ENCODE data around the gene UGT1A7.
"Not testable (repeated sequence)": the region's sequence is repeated elsewhere in the genome, so short reads cannot be mapped to it uniquely, and the experiment has no call there.

Gene UGT1A7

DNA sequence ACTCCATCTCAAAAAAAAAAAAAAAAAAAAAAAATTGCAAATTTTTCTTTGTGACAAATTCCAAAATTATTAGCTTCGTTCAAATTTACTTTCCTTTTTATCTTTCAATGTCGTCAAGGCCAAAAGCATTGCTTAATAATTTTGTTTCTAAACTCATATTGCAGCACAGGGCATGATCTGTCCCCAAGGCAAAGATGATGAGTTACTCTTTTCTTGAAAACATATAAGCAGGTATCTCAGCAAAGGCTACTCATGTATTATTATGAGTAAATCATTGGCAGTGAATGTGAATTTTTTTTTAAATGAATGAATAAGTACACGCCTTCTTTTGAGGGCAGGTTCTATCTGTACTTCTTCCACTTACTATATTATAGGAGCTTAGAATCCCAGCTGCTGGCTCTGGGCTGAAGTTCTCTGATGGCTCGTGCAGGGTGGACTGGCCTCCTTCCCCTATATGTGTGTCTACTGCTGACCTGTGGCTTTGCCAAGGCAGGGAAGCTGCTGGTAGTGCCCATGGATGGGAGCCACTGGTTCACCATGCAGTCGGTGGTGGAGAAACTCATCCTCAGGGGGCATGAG, at the start of gene UGT1A7:
TSS of gene UGT1A7 (plus strand) at position 381 of the 579 bp plus-strand sequence. CDS start at position 418, 37 bp downstream.
- no peak for DNase-seq (ENCODE audit: low read depth in 2 of 2)

DNA sequence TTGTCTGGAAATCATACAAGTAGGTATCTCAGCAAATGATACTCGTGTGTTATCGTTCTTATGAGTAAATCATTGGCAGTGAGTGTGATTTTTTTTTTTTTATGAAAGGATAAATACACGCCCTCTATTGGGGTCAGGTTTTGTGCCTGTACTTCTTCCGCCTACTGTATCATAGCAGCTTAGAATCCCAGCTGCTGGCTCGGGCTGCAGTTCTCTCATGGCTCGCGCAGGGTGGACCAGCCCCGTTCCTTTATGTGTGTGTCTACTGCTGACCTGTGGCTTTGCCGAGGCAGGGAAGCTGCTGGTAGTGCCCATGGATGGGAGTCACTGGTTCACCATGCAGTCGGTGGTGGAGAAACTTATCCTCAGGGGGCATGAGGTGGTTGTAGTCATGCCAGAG, 45.4 kb upstream of the UGT1A7 start, which contains the start of gene UGT1A10:
TSS of gene UGT1A10 (plus strand) at position 143 of the 400 bp plus-strand sequence. CDS start at position 218, 75 bp downstream.
- not testable (repeated sequence) for DNase-seq (ENCODE audit: low read depth in 2 of 2)

DNA sequence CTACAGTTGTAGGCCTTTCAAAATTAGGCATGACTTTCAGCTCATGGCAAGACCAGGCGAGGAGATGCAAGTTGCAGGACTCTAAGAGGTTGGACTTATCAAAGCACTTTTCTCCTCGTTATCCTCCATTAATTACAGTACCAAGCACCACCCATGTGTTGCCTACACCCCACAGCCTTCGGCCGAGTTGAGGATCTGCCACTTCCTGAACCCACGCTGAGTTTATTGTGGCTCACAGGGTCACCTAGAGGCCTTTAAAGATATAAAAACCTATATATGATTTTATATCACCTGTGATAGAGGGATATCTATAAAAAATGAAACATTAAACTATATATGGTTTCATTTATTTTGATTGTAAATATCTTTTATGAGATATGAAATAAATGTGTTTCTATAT, 42.9 kb upstream of the UGT1A7 start:
- no peak for DNase-seq (ENCODE audit: low read depth in 2 of 2)

DNA sequence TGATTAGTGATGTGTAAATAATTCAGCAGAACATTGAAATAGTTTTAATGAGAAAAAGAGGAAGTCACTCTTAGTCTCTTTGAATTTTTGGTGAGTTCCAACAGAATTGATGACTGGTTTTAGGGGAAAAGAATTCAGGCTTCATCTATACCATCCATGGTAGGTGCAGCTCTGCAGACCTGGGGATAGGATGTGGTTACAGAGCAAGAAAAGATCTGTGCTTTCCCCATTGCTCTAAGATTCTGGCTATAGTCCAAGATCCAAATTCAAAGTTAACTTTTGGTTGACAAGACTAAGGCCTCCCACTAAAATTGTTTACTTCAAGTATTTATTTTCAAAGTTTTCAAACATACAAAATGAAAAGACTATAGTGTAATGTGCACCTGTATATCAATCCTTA, 41.8 kb upstream of the UGT1A7 start:
- no peak for DNase-seq (ENCODE audit: low read depth in 2 of 2)

DNA sequence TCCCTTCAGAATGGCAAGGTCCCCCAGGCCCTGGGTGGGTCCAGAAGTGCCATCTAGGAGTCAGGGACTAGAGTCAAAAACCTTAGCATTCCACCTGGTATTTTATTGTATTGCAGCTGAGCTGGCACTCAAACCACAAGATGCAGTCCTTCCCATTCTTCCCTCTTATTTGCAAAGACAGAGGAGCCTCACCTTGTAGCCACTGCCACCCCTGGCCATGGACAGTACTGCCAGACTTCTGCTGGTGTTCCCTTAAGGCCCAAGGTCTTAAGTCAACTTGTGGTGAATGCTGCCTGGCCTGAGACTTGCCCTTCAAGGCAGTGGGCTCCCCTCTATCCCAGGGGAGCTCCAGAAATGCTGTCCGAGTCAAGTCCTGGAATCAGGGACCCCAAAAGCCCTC, 38.6 kb upstream of the UGT1A7 start:
- DNase-seq (ENCODE audit: low read depth in 2 of 2): no peak

DNA sequence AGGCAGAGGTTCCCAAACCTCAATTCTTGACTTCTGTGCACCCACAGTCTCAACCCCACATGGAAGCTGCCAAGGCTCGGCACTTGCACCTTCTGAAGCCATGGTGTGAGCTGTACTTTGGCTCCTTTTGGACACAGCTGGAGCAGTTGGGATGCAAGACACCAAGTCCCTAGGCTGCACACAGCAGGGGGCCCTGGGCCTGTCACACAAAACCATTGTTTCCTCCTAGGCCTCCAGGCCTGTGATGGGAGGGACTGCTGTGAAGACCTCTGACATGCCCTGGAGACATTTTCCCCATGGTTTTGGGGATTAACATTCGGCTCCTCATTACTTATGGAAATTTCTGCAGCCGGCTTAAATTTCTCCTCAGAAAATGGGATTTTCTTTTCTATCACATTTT, 35.7 kb upstream of the UGT1A7 start:
- DNase-seq (ENCODE audit: low read depth in 2 of 2): not testable (repeated sequence)

DNA sequence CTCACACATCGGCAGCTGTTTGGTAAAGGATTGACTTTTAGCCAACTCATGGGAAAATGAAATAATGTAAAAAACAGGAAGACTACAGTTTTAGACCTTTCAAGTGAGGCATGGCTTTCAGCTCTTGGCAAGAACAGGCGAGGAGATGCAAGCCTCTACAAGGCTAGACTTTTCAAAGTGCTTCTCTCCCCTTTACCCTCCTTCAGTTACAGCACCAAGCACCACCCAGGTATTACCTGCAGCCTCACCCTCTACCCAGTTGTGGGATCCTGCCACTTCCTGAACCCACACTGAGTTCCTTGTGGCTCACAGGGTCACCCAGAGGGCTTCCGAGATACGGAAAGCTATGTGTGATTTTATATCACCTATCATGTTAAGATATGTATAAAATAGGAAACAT, 30.7 kb upstream of the UGT1A7 start:
- DNase-seq (ENCODE audit: low read depth in 2 of 2): no peak

DNA sequence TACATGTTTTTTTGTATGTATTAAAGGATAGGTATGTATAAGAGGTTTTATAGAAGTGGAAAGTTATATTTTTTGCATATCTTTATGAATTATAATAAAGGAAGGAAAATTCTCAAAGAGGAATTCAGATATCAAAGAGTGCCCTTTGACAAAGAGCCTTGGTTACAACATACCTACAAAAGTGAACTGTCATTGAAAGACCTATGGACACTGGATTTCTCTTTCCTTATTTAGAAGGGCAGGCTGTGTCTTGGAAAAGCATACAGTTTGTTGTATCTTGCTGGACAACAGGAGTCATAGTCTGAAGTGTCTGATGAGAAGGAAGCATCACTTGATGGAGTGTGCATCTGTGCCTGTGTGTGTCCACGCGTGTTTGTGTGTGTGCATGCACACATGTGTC, 30.3 kb upstream of the UGT1A7 start:
- no peak for DNase-seq (ENCODE audit: low read depth in 2 of 2)

DNA sequence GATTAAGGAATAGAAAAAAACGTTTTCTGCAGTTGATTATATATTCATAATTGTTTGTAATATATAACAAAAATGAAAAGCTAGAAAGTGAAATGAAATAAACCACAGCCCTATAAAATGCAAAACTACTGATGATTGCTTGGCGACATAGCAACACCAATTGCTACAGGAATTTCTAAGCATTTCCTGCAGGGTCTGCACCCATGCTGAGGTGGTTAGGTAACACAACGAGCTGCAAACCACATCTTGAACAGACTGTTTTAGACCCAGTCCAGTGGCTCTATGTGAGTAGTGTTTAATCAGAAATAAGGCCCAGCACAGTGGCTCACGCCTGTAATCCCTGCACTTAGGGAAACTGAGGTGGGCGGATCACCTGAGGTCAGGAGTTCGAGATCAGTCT, 27.2 kb upstream of the UGT1A7 start:
- no peak for DNase-seq (ENCODE audit: low read depth in 2 of 2)

DNA sequence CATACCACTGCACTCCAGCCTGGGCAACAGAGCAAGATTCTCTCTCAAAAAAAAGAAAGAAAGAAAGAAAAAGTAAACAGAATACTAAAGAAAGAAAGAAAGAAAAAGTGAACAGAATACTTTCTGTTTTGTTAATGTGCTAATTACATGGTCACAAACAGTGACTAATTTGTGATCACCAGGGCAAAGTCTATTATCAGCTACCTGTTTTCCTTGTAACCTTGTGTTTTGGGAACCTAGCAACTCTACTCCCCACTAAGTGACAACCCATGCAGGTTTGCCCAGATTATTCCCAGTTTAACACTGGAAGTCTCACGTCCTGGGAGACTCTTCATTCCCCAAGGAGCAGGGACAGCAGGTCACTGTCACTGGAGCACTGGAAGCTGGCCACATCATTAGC, 26.7 kb upstream of the UGT1A7 start:
- no peak for DNase-seq (ENCODE audit: low read depth in 2 of 2)

DNA sequence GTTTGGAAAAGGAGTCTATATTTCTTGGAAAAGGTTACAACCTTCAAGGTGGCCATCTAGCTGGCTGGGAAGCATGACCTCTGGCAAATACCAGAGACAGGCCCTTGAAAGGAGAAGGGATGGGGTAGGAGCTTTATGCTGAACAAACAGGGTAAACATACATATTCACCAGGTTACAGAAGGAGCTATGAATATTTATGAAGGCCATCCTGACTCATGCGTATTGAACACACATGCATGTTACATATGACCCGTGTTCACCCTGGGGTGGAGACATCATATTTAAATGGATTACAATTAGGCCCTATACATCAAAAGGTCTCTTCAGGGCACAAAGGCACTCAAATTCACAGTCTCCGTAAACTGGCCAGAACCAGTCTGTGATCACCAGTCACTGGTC, 25.8 kb upstream of the UGT1A7 start:
- not testable (repeated sequence) for DNase-seq (ENCODE audit: low read depth in 2 of 2)

DNA sequence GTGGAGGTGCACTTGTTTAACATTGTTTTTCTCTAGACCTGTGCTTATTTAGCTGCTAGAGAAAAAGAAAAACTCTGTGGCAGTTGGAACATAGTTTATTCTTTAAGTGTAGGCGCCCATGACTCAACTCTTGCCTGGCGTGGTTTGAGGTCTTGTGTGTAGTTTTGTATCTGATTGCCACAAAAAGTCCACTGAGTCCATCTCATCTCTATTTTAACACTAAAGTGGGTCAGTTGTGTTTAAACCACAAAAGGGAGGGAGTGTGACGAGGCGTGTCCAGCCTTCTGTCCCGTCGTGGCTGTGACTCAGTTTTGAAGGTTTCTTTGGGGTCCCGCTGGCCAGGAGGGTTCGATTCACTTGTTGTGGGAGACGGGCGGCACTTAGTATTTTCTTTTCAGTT, 25.3 kb upstream of the UGT1A7 start:
- DNase-seq (ENCODE audit: low read depth in 2 of 2): no peak

DNA sequence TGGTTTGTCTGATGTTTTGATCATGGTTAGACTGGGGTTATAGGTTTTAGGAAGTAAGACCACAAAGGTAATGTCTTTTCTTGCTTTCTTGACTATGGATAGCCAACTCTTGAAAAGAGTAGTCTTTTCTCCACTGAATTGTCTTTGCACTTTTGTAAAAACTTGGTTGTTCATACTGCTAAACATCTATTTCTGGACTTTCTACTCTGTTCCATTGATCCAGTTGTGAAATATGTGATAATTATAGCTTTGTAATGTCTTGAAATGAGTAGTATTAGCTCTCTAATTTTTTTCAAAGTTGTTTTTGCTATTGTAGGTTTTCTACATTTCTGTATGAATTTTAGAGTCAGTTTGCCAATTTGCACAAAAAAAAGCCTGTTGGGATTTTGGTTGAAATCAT, 23.1 kb upstream of the UGT1A7 start:
- no peak for DNase-seq (ENCODE audit: low read depth in 2 of 2)

DNA sequence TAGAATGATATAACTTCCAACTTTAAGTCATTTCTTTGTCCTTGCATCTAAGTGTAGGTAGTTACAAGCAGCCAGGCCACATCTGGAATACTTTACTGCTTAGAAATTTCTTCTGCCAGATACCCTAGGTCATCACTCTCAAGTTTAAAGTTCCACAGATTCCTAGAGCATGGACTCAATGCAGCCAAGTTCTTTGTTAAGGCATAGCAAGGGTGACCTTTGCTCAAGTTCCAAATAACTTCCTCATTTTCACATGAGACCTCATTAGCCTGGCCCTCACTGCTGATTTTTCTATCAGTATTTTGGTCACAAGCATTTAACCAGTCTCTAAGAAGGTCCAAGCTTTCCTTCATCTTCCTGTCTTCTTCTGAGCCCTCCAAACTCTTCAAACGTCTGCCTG, 17.8 kb upstream of the UGT1A7 start:
- DNase-seq (ENCODE audit: low read depth in 2 of 2): no peak

DNA sequence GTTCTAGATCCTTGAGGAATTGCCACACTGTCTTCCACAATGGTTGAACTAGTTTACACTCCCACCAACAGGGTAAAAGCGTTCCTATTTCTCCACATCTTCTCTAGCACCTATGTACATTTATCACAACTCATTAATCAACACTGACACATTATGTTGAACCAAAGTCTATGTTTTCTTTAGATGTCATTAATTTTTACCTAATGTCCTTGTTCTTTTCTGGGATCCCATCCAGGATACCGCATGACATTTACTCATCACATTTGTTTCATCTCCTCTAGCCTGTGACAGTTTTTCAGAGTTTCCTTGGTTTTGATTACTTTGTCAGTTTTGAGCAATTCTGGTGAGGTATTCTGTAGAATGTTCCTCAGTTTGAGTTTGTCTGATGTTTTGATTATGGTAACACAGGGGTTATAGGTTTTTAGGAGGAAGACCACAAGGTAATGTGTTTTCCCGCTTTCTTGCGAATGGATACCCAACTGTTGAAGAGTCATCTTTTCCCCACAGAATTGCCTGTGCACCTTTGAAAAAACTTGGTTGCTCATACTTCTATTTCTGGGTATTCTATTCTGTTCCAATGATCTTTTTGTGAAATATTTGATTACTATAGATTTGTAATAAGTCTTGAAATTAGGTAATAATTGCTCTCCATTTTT, 13.0 kb upstream of the UGT1A7 start:
- no peak for DNase-seq (ENCODE audit: low read depth in 2 of 2)

DNA sequence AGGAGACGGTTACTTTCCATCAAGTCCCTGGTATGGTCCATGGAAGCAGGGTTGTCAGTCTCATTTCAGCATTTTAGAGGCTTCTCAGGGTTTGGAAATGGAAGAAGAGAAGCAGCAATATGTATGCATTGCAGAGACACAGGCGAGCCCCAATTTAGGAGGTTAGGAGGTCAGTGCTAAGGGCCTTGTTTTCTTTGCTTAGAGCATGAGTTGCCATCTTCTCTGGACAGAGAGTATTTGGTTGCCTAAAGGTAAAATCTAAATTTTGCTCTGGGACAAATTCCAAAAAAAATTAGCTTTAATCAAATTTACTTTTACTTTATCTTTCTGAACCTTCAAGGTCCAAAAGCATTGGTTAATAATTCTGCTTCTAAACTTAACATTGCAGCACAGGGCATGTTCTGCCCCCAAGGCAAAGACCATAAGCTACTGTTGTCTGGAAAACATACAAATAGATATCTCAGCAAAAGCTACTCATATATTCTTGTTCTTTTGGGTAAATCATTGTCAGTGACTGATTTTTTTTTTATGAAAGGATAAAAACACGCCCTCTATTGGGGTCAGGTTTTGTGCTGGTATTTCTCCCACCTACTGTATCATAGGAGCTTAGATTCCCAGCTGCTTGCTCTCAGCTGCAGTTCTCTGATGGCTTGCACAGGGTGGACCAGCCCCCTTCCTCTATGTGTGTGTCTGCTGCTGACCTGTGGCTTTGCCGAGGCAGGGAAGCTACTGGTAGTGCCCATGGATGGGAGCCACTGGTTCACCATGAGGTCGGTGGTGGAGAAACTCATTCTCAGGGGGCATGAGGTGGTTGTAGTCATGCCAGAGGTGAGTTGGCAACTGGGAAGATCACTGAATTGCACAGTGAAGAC, 10.2 kb upstream of the UGT1A7 start, which contains the start of gene UGT1A9:
TSS of gene UGT1A9 (plus strand) at position 609 of the 872 bp plus-strand sequence. CDS start at position 646, 37 bp downstream.
- DNase-seq (ENCODE audit: low read depth in 2 of 2): no peak

DNA sequence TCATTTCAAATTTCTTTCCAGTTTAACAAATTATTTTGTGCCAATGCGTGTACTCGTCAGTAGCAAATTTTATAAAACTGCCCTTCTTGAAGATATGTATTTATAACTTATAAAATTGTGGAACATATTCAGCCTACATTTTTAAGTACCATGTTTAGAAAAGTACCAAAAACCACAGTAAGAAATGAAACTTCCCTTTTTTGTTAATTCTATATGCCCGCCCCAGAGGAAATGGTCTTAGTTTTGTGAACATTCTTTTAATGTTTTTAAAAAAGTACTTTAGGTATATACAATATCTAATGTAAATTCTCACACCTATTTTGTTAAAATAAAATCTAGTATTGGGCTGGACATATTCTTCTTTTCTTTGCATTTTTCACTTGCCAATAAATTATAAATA, 8.8 kb upstream of the UGT1A7 start:
- DNase-seq (ENCODE audit: low read depth in 2 of 2): no peak

DNA sequence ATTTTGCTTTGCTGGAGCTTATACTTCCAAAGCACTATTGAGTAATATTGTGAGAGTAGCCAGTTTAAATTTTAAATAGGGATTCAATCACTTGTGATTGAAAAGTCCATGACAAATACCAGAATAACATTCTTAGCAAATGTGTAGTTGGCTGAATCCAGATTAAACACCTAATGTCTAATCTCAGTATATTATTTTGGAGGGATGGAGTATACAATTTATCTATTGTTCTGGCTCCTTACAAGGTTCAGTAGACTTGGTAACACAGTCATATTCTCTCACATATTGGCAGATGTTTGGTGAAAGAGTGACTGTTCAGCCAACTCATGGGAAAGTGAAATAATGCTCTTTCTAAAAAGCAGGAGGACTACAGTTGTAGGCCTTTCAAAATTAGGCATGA, 7.8 kb upstream of the UGT1A7 start:
- DNase-seq (ENCODE audit: low read depth in 2 of 2): no peak

DNA sequence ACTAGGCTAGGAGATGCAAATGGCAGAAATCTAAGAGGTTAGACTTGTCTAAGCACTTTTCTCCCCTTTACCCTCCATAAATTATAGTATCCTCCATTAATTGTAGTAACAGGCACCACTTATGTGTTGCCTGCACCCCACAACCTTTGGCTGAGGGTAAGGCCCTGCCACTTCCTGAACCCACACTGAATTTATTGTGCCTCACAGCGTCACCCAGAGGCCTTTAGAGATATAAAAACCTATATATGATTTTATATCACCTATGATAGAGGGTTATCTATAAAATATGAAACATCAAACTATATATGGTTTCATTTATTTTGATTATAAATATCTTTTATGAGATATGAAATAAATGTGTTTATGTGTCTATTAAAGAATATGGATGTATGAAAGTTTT, 7.4 kb upstream of the UGT1A7 start:
- no peak for DNase-seq (ENCODE audit: low read depth in 2 of 2)

DNA sequence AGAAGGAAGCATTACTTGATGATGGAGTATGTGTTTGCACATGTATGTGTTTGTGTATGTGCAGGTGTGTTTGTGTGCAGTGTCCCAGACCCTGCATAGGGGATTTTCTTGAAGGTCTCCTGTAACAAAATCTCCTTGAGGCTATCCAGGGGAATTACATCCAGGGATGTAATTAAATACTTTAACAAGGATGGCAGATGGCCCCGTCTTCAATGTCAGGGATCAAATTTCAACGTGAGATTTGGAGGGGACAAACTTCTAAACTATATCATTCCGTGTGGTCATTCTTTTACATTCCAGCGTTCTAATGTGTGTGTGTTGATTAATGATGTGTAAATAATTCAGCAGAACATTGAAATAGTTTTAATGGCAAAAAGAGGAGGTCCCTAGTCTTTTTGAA, 6.7 kb upstream of the UGT1A7 start:
- DNase-seq (ENCODE audit: low read depth in 2 of 2): no peak

DNA sequence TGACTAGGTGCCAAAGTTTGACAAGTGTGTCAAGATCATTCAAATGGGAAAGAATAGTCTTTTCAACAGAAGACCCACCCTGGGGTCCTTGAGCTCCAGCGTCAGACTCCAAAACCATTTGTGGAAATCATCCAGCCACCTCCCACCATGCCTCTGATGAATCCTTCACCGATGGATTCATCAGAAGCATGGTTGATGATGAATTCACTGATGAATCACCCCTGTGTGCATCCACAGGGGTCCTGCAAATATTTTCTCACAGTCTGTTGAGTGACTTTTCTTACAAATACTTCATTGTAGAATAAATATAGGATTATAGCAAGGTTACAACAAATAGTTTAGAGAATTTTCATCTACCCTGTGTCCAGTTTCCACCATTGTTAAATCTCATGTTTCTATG, 5.7 kb upstream of the UGT1A7 start:
- no peak for DNase-seq (ENCODE audit: low read depth in 2 of 2)

DNA sequence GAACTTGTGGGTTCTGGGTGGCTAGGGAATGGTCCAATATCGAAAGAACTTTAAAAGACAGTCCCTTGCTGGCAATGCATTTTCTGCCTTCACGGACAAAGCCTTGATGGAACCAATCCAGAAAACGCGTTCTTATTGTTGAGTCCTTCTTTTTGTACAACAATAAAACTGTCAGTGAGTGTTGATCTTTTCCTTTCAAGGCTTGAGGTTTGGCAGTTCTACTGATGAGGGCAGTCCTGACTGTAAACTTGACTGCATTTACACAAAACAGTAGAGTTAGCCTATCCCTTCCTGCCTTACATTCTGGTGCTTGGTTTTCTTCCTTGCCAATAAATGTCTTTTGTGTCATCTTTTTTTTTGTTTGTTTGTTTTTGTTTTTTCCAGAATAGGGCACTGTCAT, 2.5 kb upstream of the UGT1A7 start:
- no peak for DNase-seq (ENCODE audit: low read depth in 2 of 2)
